Skin epidermis (tissue), 12 donors: Measurements from ENCODE around the gene MYCT1.
A peak's percentile ranks its signal among the peaks of the same experiment; 100 is the strongest.
"Not testable (repeated sequence)": the region's sequence is repeated elsewhere in the genome, so short reads cannot be mapped to it uniquely, and the experiment has no call there.

ENCODE experiments used
- H3K27ac ChIP-seq, 21 experiments: fragments of 200-600 bp; sonication (generic) in 11 of 21; one replicate each; pipeline ENCODE4 v1.5.0; 2020; ENCODE audit warnings: mild to moderate bottlenecking in 3 of 21, inconsistent platforms in 2 of 21, moderate library complexity in 2 of 21
- H3K4me3 ChIP-seq, 7 experiments: fragments of 200-600 bp; sonication (generic) in 2 of 7; one replicate each; pipeline ENCODE4 v1.5.0; 2020; ENCODE audit warnings: inconsistent platforms in 2 of 7, mild to moderate bottlenecking in 2 of 7, moderate library complexity in 1 of 7

Gene MYCT1

GRCh38 chr6:152697634-152698033, at the start of gene MYCT1:
Gene MYCT1 (plus strand): TSS chr6:152697897. CDS start chr6:152697903, 6 bp downstream.
- Histone ChIP-seq H3K4me3 (peak within 1 kb of the TSS in 1 of 7 experiments; percentile 0), H3K27ac (peak within 1 kb of the TSS in 5 of 21 experiments; percentile 36 to 65 (median 55))

GRCh38 chr6:152648105-152648504, 49.6 kb upstream of the MYCT1 start:
- Histone ChIP-seq H3K4me3 (no peak overlapping the region), H3K27ac (no peak overlapping the region)

GRCh38 chr6:152651986-152652385, 45.7 kb upstream of the MYCT1 start:
- Histone ChIP-seq H3K4me3 (no peak overlapping the region), H3K27ac (no peak overlapping the region)

GRCh38 chr6:152661776-152662175, 35.9 kb upstream of the MYCT1 start:
- H3K4me3 ChIP-seq, result no peak overlapping the region
- no peak overlapping the region for H3K27ac ChIP-seq

- no peak overlapping the region for H3K27ac ChIP-seq
Measured at GRCh38 chr6:152669895-152670294, 27.8 kb upstream of the MYCT1 start.

GRCh38 chr6:152671171-152671570, 26.5 kb upstream of the MYCT1 start:
- Histone ChIP-seq H3K4me3 (no peak overlapping the region), H3K27ac (no peak overlapping the region)

More at GRCh38 chr6:152669895-152670294, 27.8 kb upstream of the MYCT1 start:
- H3K4me3 ChIP-seq, result no peak overlapping the region

GRCh38 chr6:152673236-152673635, 24.5 kb upstream of the MYCT1 start:
- Histone ChIP-seq H3K4me3 (no peak overlapping the region), H3K27ac (no peak overlapping the region)

GRCh38 chr6:152680151-152680550, 17.5 kb upstream of the MYCT1 start:
- no peak overlapping the region for H3K27ac ChIP-seq
- no peak overlapping the region for H3K4me3 ChIP-seq

GRCh38 chr6:152680879-152681517, 16.7 kb upstream of the MYCT1 start:
- Histone ChIP-seq H3K4me3 (no peak overlapping the region), H3K27ac (no peak overlapping the region)

- H3K27ac ChIP-seq, result no peak overlapping the region
- H3K4me3 ChIP-seq, result no peak overlapping the region
Measured at GRCh38 chr6:152682141-152682540, 15.6 kb upstream of the MYCT1 start.

- H3K27ac ChIP-seq, H3K4me3 ChIP-seq: not testable (repeated sequence)
Measured at GRCh38 chr6:152682935-152683334, 14.8 kb upstream of the MYCT1 start.

GRCh38 chr6:152685819-152686218, 11.9 kb upstream of the MYCT1 start:
- H3K27ac ChIP-seq, result no peak overlapping the region
- no peak overlapping the region for H3K4me3 ChIP-seq

GRCh38 chr6:152695372-152696045, 2.2 kb upstream of the MYCT1 start:
- Histone ChIP-seq H3K27ac (peak overlapping the region in 4 of 21 experiments; percentile 1 to 62 (median 45)), H3K4me3 (no peak overlapping the region)

GRCh38 chr6:152696522-152696921, 1.2 kb upstream of the MYCT1 start:
- peak overlapping the region in 1 of 21 experiments; percentile 1 for H3K27ac ChIP-seq
- H3K4me3 ChIP-seq, result no peak overlapping the region

- peak overlapping the region in 1 of 7 experiments; percentile 0 for H3K4me3 ChIP-seq
- peak overlapping the region in 3 of 21 experiments; percentile 17 to 65 (median 55) for H3K27ac ChIP-seq
Measured at GRCh38 chr6:152698692-152699091, 995 bp downstream of the MYCT1 start.

- Histone ChIP-seq H3K4me3 (no peak overlapping the region), H3K27ac (peak overlapping the region in 1 of 21 experiments; percentile 55)
Measured at GRCh38 chr6:152700427-152700826, 2.7 kb downstream of the MYCT1 start.

GRCh38 chr6:152701081-152701862, 3.6 kb downstream of the MYCT1 start:
- H3K4me3 ChIP-seq, result no peak overlapping the region
- peak overlapping the region in 1 of 21 experiments; percentile 55 for H3K27ac ChIP-seq

GRCh38 chr6:152701863-152702401, 4.2 kb downstream of the MYCT1 start:
- Histone ChIP-seq H3K4me3 (no peak overlapping the region), H3K27ac (no peak overlapping the region)

GRCh38 chr6:152703750-152704149, 6.1 kb downstream of the MYCT1 start:
- not testable (repeated sequence) for H3K4me3 ChIP-seq, H3K27ac ChIP-seq

GRCh38 chr6:152705327-152705726, 7.6 kb downstream of the MYCT1 start:
- Histone ChIP-seq H3K27ac (no peak overlapping the region), H3K4me3 (no peak overlapping the region)
